NCI-H1092 (cell line): ENCODE data around the gene ALKBH2.
"Not testable (repeated sequence)": the region's sequence is repeated elsewhere in the genome, so short reads cannot be mapped to it uniquely, and the experiment has no call there.

Source experiments
- DNase-seq: peaks from one replicate; lab custom pipeline; 2025; lab: John Stamatoyannopoulos, UW

Gene ALKBH2

GRCh38 chr12:109065853-109066193 is 27.4 kb downstream of the ALKBH2 start:
- no peak for DNase-seq

DNA sequence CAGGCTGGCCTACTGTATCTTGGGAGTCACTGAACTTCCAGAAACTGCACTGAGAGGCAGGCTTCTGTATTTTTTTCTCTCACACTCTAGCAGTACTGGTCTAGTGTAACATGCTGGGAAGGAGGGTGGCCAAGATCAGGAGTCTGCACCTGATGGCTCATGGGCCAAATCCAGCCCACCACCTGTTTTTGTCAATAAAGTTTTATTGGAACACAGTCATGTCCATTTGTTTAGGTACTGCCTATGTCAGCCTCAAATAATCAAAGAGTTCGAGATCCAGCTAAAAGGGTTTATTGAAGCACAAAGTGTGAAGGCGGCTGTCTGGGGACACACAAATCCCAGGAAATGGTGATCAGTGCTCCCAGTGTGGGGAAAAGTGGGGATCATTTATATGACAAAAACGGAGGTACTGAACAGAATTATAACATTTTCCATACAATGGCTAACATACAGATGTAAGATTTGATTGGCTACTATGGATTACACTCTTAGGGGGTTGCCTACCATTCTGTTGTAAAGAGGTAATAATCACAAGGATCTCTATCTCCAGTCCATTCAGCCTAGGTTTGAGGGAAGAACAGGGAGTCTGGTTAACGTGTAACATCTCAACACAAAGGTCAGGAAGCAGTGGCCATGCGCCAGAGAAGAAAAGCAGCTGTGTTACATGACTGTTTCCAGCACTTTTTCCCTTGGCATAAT is 28.0 kb downstream of the ALKBH2 start:
- no peak for DNase-seq

DNA sequence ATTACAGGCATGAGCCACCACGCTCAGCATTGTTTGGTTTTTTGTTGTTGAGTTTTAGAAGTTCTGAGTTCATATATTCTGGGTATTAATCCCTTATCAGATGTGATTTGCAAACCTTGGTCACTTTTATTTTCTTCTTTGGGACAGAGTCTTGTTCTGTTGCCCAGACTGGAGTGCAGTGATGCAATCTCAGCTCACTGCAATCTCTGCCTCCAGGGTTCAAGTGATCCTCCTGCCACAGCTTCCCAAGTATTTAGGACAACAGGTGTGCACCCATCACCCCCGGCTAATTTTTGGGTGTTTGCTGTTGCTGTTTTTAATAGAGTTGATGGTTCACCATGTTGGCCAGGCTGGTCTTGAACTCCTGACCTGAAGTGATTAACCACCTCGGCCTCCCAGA is 29.1 kb downstream of the ALKBH2 start:
- DNase-seq, result no peak

- DNase-seq, result no peak
Measured at GRCh38 chr12:109058773-109059172, 34.5 kb downstream of the ALKBH2 start.

DNA sequence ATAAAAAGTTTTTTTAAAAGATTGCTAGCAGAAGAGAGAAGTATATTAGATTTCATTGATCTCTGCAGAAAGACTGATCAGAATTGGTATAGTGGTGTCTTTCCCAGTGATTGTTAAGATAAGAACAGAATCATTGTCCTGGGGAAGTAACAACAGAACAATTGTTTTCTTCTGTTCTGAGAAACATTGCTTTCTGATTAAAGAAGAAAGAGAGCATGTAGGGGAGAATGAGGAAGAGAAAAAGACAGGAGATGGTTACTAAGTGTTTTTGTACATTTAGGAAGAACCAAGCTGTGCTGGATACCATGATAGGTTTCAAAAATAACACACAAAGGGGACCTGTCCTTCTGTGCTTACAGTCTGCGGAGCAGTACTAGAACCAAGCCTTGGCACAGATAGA is 35.9 kb downstream of the ALKBH2 start:
- no peak for DNase-seq

DNA sequence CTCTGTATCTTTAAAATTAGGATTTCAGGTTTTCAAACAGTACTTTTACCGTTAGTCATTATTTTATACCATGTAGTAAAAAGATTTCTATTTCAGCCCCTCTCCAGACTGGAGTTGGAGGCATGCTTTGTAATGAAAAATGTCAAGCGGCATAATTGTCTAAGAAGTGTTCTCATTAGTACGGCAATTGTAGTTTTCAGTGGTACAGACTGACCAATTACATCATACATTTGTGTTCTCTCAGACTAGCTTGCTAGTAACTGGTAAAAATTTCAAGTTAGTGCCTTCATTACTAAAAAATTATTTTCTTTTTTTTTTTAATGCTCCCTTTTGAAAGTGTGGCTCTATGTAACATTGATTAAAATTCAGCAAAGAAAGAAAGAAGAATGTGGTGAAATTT is 36.4 kb downstream of the ALKBH2 start:
- no peak for DNase-seq

DNA sequence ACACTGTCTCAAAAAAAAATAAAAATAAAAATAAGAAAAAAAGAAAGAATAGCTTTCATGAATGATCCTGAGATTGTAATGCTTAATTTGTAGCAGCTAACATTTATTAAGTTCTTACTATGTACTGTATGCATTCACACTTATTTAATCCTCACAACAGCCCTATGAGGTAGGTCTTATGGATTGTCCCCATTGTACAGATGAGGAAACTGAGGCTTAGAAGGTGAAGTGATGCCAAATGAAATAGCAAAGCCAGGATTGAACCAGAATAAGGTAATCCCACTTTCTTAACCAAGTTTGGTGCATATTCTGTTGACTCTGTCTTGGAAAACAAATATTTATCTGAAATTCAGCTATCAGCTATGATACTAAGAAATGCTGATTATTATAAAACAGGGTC is 38.8 kb downstream of the ALKBH2 start:
- DNase-seq, result no peak

DNA sequence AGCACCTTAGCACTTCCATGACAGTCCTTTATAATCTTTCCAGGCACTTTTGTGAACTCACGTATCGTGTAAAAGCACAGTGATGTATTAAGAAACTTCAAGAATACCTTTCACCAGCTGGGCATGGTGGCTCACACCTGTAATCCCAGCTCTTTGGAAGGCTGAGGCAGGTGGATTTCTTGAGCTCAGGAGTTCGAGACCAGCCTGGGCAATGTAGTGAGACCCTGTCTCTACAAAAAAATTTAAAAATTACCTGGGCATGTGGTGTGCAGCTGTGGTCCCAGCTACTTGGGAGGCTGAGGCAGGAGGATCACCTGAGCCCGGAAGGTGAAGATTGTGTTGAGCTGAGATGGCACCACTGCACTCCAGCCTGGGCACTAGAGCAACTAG is 39.2 kb downstream of the ALKBH2 start:
- not testable (repeated sequence) for DNase-seq

- DNase-seq, result no peak
Measured at GRCh38 chr12:109053382-109054123, 39.7 kb downstream of the ALKBH2 start.

GRCh38 chr12:109052414-109053323 is 40.6 kb downstream of the ALKBH2 start, which contains the start of gene USP30:
USP30 (plus strand) TSS chr12:109052576; CDS start chr12:109052679, 103 bp downstream.
- DNase-seq, result peak; percentile 73

- DNase-seq, result no peak
Measured at GRCh38 chr12:109052097-109052413, 41.2 kb downstream of the ALKBH2 start.

DNA sequence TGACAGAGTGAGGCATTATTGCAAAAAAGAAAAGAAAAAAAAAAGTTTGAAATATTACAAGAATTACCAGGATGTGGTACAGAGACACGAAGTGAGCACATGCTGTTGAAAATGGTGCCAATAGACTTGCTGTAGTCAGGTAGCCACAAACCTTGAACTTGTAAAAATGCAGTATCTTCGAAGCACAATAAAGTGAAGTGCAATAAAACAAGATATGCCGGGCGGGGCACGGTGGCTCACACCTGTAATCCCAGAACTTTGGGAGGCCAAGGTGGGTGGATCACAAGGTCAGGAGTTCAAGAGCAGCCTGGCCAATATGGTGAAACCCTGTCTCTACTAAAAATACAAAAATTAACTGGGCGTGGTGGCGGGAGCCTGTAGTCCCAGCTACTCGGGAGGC is 43.5 kb downstream of the ALKBH2 start:
- not testable (repeated sequence) for DNase-seq

DNA sequence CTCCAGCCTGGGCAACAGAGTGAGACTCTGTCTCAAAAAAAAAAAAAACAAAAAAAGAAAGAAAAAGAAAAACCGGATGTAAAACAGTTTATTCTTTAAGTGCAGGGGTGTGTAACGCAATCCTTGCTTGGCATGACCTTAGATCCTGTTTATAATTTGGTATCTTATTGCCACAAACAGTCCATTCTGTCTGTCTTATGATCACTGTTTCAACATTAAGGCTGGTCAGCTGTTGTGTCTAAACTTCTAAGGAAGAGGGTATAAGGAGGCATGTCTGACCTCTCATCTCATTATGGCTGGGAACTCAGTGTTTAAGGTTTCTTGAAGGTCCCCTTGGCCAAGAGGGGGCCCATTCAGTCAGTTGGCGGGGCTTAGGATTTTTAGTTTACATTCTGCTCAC is 44.6 kb downstream of the ALKBH2 start:
- DNase-seq, result not testable (repeated sequence)

GRCh38 chr12:109047081-109047805 is 46.0 kb downstream of the ALKBH2 start:
- no peak for DNase-seq

DNA sequence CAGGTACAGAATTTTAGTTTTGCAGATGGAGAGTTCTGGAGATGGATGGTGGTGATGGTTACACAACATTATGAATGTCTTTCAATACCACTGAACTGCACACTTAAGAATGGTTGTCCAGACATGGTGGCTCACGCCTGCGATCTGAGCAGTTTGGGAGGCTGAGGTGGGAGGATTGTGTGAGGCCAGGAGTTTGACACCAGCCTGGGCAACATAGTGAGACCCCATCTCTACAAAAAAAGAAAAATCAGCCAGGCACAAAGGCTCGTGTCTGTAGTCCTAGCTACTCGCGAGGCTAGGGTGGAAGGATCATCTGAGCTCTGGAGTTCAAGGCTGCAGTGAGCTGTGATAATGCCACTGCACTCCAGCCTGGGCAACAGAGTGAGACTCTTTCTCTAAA is 49.0 kb downstream of the ALKBH2 start:
- no peak for DNase-seq
